DND-41 (cell line): ENCODE data around the gene TUFM.

Experiments used
- ATAC-seq: fragments of 200-7000 bp; cut with Tn5 transposase; 3 replicates; pipeline ENCODE4 v1.9.1; 2021; ENCODE audit warnings: low read depth; ENCODE audit not compliant: insufficient read depth
- DNase-seq: peaks from one replicate; pipeline ENCODE4 v3.0.0-alpha.2; 2020
- H2AFZ ChIP-seq: 2 replicates; pipeline ENCODE4 v1.6.0; 2012; ENCODE audit warnings: low read depth, low read length
- H3K27ac ChIP-seq: 2 replicates; pipeline ENCODE4 v1.5.1; 2012; ENCODE audit warnings: low read length, inconsistent platforms
- H3K27me3 ChIP-seq: fragments of 200-600 bp; sonication (generic); 2 replicates; pipeline ENCODE4 v1.6.0; 2012; ENCODE audit warnings: low read length, mild to moderate bottlenecking, inconsistent platforms; ENCODE audit not compliant: insufficient read depth, poor library complexity
- H3K36me3 ChIP-seq: 2 replicates; pipeline ENCODE4 v1.5.1; 2012; ENCODE audit warnings: low read length, inconsistent platforms; ENCODE audit not compliant: insufficient read depth
- H3K4me1 ChIP-seq: 2 replicates; pipeline ENCODE4 v1.5.1; 2012; ENCODE audit warnings: mild to moderate bottlenecking, low read length; ENCODE audit not compliant: insufficient read depth
- H3K4me2 ChIP-seq: 2 replicates; pipeline ENCODE4 v1.6.0; 2012; ENCODE audit warnings: mild to moderate bottlenecking, moderate library complexity, low read length, inconsistent platforms; ENCODE audit not compliant: insufficient read depth
- H3K4me3 ChIP-seq, 2 experiments: fragments of 200-600 bp in 1 of 2; shearing (Covaris generic) in 1 of 2; 2 replicates each; pipeline ENCODE4 v1.5.1; 2012 to 2016; ENCODE audit warnings: inconsistent platforms in 2 of 2, low read length in 2 of 2, mild to moderate bottlenecking in 2 of 2, low read depth in 1 of 2, moderate library complexity in 1 of 2
- H3K79me2 ChIP-seq: 2 replicates; pipeline ENCODE4 v1.6.0; 2012; ENCODE audit warnings: low read length, inconsistent platforms; ENCODE audit not compliant: insufficient read depth
- H3K9ac ChIP-seq: 2 replicates; pipeline ENCODE4 v1.6.0; 2012; ENCODE audit warnings: low read depth, mild to moderate bottlenecking, inconsistent platforms, low read length, moderate library complexity
- H3K9me3 ChIP-seq: 2 replicates; pipeline ENCODE4 v1.5.1; 2012; ENCODE audit warnings: low read length, moderate library complexity, mild to moderate bottlenecking, inconsistent platforms; ENCODE audit not compliant: insufficient read depth, severe bottlenecking
- H4K20me1 ChIP-seq: 2 replicates; pipeline ENCODE4 v1.6.0; 2012; ENCODE audit warnings: low read length; ENCODE audit not compliant: insufficient read depth
- EZH2 ChIP-seq: IDR thresholded peaks from 3 replicates; pipeline ENCODE4 v1.6.1; 2012; ENCODE audit warnings: borderline replicate concordance, low read depth, mild to moderate bottlenecking, moderate library complexity, low read length, inconsistent platforms; ENCODE audit not compliant: severe bottlenecking
- TF ChIP-seq, protein P1 (sequence below): IDR thresholded peaks from 2 replicates; pipeline ENCODE4 v1.5.1; 2012; ENCODE audit warnings: borderline replicate concordance, low read length, moderate library complexity, mild to moderate bottlenecking; ENCODE audit not compliant: poor library complexity, severe bottlenecking; ENCODE audit errors: extremely low read depth

Gene TUFM

DNA sequence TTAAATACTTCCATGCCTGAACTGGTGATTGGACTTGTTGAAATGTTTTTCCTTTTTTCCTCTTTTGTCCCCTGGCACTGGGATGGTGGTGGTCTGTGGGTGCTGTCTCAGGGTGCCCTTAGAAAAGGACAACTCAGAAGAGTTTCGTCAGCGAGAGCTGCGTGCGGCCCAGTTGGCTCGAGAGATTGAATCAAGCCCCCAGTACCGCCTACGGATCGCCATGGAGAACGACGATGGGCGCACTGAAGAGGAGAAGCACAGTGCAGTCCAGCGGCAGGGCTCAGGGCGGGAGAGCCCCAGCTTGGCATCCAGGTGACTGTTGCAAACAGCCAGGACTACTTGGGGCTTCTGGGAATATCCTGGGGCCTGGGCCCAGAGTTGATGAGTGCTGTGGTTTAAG, 16.4 kb downstream of the TUFM start:
- DNase-seq (no peak), ATAC-seq (no peak)
- Histone ChIP-seq H3K79me2 (peaks cover 85% of the 10 kb centered on the region), H2AFZ (no peak overlapping the region), H3K4me3 (no peak overlapping the region), H4K20me1 (peaks cover 93% of the 10 kb centered on the region), H3K9me3 (no peaks in the 10 kb centered on the region), H3K9ac (no peak overlapping the region), H3K4me2 (no peak overlapping the region), H3K27me3 (no peaks in the 10 kb centered on the region), H3K36me3 (peaks cover 100% of the 10 kb centered on the region), H3K4me1 (peaks cover 19% of the 10 kb centered on the region), H3K27ac (no peak overlapping the region)
- no peak for TF ChIP-seq EZH2
- TF ChIP-seq, protein P1, sequence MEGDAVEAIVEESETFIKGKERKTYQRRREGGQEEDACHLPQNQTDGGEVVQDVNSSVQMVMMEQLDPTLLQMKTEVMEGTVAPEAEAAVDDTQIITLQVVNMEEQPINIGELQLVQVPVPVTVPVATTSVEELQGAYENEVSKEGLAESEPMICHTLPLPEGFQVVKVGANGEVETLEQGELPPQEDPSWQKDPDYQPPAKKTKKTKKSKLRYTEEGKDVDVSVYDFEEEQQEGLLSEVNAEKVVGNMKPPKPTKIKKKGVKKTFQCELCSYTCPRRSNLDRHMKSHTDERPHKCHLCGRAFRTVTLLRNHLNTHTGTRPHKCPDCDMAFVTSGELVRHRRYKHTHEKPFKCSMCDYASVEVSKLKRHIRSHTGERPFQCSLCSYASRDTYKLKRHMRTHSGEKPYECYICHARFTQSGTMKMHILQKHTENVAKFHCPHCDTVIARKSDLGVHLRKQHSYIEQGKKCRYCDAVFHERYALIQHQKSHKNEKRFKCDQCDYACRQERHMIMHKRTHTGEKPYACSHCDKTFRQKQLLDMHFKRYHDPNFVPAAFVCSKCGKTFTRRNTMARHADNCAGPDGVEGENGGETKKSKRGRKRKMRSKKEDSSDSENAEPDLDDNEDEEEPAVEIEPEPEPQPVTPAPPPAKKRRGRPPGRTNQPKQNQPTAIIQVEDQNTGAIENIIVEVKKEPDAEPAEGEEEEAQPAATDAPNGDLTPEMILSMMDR, result no peak

- DNase-seq (no peak), ATAC-seq (no peak)
- Histone ChIP-seq H3K27ac (no peak overlapping the region), H2AFZ (no peak overlapping the region), H3K36me3 (peaks cover 69% of the 10 kb centered on the region), H3K79me2 (peaks cover 87% of the 10 kb centered on the region), H3K9ac (no peak overlapping the region), H3K4me2 (peak overlapping the region; percentile 84; the same call in 1 of the 2 replicates), H3K27me3 (no peaks in the 10 kb centered on the region), H3K9me3 (no peaks in the 10 kb centered on the region), H3K4me1 (peaks cover 35% of the 10 kb centered on the region), H4K20me1 (peaks cover 69% of the 10 kb centered on the region), H3K4me3 (no peak overlapping the region)
- TF ChIP-seq, protein P1, result no peak
- no peak for TF ChIP-seq EZH2
Measured at GRCh38 chr16:28826141-28826540, 20.0 kb downstream of the TUFM start.

DNA sequence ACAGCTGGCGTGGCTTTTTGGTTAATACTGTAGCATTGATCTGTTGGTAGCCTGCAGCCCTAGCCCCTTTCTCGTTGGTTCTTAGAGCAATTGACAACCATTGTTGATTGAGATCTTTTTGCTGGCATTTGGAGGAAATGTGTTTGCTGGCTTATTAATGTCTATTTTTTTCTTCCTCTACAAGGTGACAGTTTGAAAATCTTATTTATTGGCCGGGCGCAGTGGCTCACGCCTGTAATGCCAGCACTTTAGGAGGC, 21.5 kb downstream of the TUFM start:
- Histone ChIP-seq H3K9me3 (no peaks in the 10 kb centered on the region), H3K4me2 (peak overlapping the region; percentile 84), H3K36me3 (peaks cover 60% of the 10 kb centered on the region), H3K9ac (peak overlapping the region; percentile 100), H3K27ac (peak overlapping the region; percentile 98), H3K79me2 (peaks cover 74% of the 10 kb centered on the region), H4K20me1 (peaks cover 55% of the 10 kb centered on the region), H3K27me3 (no peaks in the 10 kb centered on the region), H3K4me1 (peaks cover 35% of the 10 kb centered on the region), H2AFZ (peak overlapping the region; percentile 73; the same call in 1 of the 2 replicates), H3K4me3 (peak overlapping the region; percentile 81 to 84)
- no peak for DNase-seq
- ATAC-seq, result no peak
- TF ChIP-seq, protein P1, result no peak
- TF ChIP-seq EZH2, result no peak
